Measurements from ENCODE around the gene SPINK6.

The SPINK6 gene

GRCh38 chr5:148224117-148224742 is 21.4 kb downstream of the SPINK6 start:
- no peak for DNase-seq

DNA sequence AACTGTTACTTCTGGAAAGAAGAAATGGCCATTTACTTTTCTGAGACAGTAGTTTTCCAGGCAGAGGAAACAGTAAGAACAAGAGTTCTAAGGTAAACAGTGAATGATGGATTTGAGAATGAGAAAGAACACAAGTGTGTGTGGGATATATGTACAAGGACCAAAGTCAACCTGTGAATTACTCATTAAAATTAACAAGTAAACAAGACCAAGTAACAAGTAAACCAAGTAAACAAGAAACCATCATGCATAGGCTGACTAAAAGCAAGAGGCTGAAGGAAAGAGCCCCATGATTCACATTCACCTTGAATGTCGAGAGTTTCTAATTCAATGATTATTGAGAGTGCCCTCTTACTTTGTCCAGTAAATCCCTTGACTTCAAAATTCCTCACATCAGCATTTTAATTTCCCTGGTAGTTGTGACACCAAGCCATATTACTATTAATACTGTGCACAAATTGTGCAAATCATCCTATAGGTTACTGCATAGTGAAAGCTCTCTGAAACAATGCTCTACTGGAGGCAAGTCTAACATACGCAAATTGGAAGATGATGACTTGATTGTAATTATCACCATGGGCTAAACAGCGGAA is 25.6 kb downstream of the SPINK6 start:
- DNase-seq, result no peak

DNA sequence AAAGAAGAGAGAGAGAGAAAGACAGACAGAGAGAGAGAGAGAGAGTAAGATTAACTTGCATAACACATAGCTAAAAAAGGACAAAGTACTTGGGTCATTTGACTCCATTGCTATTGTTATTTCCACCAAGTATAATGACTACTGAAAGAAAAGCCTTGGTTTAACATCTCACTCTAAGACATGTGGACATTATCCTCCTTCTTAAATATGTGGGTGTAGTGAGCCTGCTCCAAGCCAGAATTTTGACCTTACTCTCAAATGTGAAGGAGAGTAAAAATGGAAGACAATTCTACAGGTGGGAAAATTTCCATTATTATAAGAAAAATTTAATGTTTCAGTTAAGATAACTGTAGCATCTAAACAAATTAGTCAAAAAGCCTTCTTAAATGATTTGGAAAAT is 27.0 kb downstream of the SPINK6 start:
- no peak for DNase-seq

DNA sequence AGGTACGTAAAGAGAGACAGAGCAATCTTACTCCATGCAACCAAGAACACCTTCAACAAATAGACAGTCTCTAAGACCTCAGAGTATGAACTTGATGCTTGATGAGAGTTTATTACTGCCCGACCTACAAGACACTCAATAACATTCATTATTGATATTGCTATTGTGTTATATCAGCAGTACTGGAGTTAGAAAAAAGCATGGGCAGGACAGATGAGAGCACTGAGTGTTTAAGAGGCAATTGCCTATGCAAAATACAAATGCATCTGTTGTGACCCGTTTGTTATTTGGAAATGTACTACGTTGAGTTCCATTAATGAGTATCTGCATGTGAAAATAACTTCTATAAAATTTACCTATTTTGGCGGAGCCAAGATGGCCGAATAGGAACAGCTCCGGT is 27.4 kb downstream of the SPINK6 start:
- DNase-seq, result no peak

DNA sequence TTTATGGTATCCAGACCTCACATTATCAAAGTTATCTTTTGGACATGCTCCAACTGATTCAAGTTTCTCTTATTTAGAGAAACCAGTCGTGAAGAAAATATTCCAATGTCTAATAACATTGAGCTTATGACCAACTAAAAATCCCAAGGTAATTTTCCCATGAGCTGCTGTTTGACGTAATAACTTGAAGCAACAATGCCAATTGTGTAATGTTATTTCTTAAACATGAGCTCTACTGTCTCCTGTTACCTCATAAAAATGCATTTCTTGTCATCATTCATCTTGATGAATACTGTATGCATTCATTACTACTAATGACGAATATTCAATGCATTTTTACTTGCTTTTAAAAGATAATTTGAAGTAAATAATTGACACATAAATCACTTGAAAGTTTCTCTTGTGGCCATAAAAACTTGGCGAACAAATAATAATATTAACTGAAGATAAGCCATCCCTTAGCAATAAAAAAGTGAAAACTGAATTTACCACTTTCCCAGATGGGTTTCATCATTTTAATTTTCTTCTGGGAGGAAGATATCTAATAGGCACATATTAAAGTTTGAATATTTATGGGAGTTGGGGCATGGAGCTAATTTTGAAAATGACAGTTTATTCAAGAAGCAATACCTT is 35.1 kb downstream of the SPINK6 start:
- no peak for DNase-seq

DNA sequence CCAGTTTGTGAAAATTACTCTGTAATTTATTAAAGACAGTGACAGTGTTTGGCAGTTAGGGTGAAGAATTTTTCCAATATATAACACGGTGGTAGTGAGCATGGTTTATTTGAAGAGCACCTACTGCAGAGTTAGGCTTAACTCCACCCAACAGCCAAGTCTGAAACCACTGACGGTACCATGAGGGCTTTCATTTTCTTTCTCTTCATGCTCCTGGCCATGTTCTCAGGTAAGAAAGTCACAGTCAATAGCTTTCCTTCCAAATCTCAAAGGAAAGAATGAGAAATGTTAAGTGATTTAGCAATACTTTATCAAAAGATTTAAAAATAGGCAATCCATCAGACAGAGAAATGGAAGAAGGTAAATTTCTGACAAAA is 35.6 kb downstream of the SPINK6 start, which contains the start of gene MARCOL:
TSS of gene MARCOL (plus strand) at position 108 of the 377 bp plus-strand sequence. CDS start at position 181, 73 bp downstream.
- DNase-seq, result no peak

- DNase-seq, result no peak
These were observed 46.1 kb downstream of the SPINK6 start for GRCh38 chr5:148248894-148249293.

DNA sequence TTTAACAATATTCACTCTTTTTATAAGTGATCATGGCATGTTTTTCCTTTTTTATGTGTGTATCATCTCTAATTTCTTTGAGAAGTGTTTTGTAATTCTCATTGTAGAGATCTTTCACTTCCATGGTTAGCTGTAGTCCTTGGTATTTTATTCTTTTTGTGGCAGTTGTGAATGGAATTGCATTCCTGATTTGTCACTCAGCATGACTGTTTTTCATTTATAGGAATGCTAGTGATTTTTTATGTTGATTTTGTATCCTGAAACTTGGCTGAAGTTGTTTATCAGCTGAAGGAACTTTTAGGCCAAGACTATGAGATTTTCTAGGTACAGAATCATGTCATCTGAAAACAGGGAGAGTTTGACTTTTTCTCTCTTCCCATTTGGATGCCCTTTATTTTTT is 52.6 kb downstream of the SPINK6 start:
- no peak for DNase-seq

- no peak for DNase-seq
These were observed 56.4 kb downstream of the SPINK6 start for GRCh38 chr5:148259288-148259687.

- DNase-seq, result no peak
These were observed 58.4 kb downstream of the SPINK6 start for GRCh38 chr5:148261221-148261620.
